Trophoblast cell (in vitro differentiated cells and primary cell): ENCODE measurements around the gene COPE. TPM values are rescaled to one million over a fixed set of nuclear protein-coding genes. Genes with fewer than 3 reads are reported as not detected.
A peak's percentile ranks its signal among the peaks of the same experiment; 100 is the strongest.

Experiments
- DNase-seq, 2 donors: peaks; one replicate each; pipeline ENCODE4 v3.0.0-alpha.2; 2016
- H2AFZ ChIP-seq: 2 replicates; pipeline ENCODE4 v1.6.1; 2013; ENCODE audit warnings: low read length, moderate library complexity, mild to moderate bottlenecking; ENCODE audit not compliant: insufficient read depth, poor library complexity
- H2AK5ac ChIP-seq: 2 replicates; pipeline ENCODE4 v1.6.1; 2013; ENCODE audit warnings: mild to moderate bottlenecking, low read length
- H2BK120ac ChIP-seq: 2 replicates; pipeline ENCODE4 v1.6.1; 2013; ENCODE audit warnings: low read length, mild to moderate bottlenecking, moderate library complexity; ENCODE audit not compliant: insufficient read depth, poor library complexity
- H2BK12ac ChIP-seq: 2 replicates; pipeline ENCODE4 v1.6.1; 2013; ENCODE audit warnings: mild to moderate bottlenecking, low read length, moderate library complexity
- H2BK5ac ChIP-seq: 2 replicates; pipeline ENCODE4 v1.6.1; 2013; ENCODE audit warnings: low read length, low read depth, moderate library complexity, mild to moderate bottlenecking; ENCODE audit not compliant: poor library complexity
- H3K14ac ChIP-seq: 2 replicates; pipeline ENCODE4 v1.6.1; 2013; ENCODE audit warnings: mild to moderate bottlenecking, low read length
- H3K18ac ChIP-seq: 2 replicates; pipeline ENCODE4 v1.6.1; 2013; ENCODE audit warnings: mild to moderate bottlenecking, low read length
- H3K23ac ChIP-seq: 2 replicates; pipeline ENCODE4 v1.6.1; 2013; ENCODE audit warnings: low read length
- H3K27ac ChIP-seq: 2 replicates; pipeline ENCODE4 v1.5.1; 2013; ENCODE audit warnings: low read depth, mild to moderate bottlenecking, inconsistent platforms, low read length, moderate library complexity
- H3K27me3 ChIP-seq: 2 replicates; pipeline ENCODE4 v1.6.1; 2013; ENCODE audit warnings: inconsistent platforms, mild to moderate bottlenecking, low read length, moderate library complexity; ENCODE audit not compliant: insufficient read depth
- H3K36me3 ChIP-seq, 2 experiments: 1 replicate in 1 of 2; 2 replicates in 1 of 2; pipeline ENCODE4 v1.6.1; 2013; ENCODE audit warnings: low read length in 2 of 2, mild to moderate bottlenecking in 2 of 2, moderate library complexity in 1 of 2; ENCODE audit not compliant: insufficient read depth in 2 of 2, control insufficient read depth in 1 of 2
- H3K4ac ChIP-seq: 2 replicates; pipeline ENCODE4 v1.6.1; 2013; ENCODE audit warnings: low read depth, mild to moderate bottlenecking, low read length, moderate library complexity
- H3K4me1 ChIP-seq, 2 experiments: 1 replicate in 1 of 2; 2 replicates in 1 of 2; pipeline ENCODE4 v1.6.1; 2013; ENCODE audit warnings: low read length in 2 of 2, mild to moderate bottlenecking in 2 of 2, moderate library complexity in 1 of 2; ENCODE audit not compliant: insufficient read depth in 2 of 2, control insufficient read depth in 1 of 2
- H3K4me2 ChIP-seq: 2 replicates; pipeline ENCODE4 v1.6.1; 2013; ENCODE audit warnings: inconsistent platforms, mild to moderate bottlenecking, low read length, moderate library complexity
- H3K4me3 ChIP-seq: 2 replicates; pipeline ENCODE4 v1.5.1; 2013; ENCODE audit warnings: mild to moderate bottlenecking, low read depth, low read length, inconsistent platforms
- H3K79me1 ChIP-seq: one replicate; pipeline ENCODE4 v1.6.1; 2013; ENCODE audit warnings: low read length
- H3K79me2 ChIP-seq: 2 replicates; pipeline ENCODE4 v1.6.1; 2013; ENCODE audit warnings: low read length, mild to moderate bottlenecking; ENCODE audit not compliant: control insufficient read depth, insufficient read depth, poor library complexity
- H3K9ac ChIP-seq: 2 replicates; pipeline ENCODE4 v1.6.1; 2013; ENCODE audit warnings: mild to moderate bottlenecking, low read length
- H3K9me3 ChIP-seq: 2 replicates; pipeline ENCODE4 v1.6.1; 2013; ENCODE audit warnings: low read depth, mild to moderate bottlenecking, control low read depth, inconsistent platforms, low read length; ENCODE audit not compliant: insufficient read depth
- H4K12ac ChIP-seq: 2 replicates; pipeline ENCODE4 v1.6.1; 2013; ENCODE audit warnings: low read depth, mild to moderate bottlenecking, low read length, moderate library complexity
- H4K8ac ChIP-seq: 2 replicates; pipeline ENCODE4 v1.6.1; 2013; ENCODE audit warnings: low read depth, mild to moderate bottlenecking, low read length, moderate library complexity
- H4K91ac ChIP-seq: one replicate; pipeline ENCODE4 v1.6.1; 2013; ENCODE audit warnings: low read depth, mild to moderate bottlenecking, low read length, moderate library complexity
- WGBS: extraction: QIAGEN DNeasy Blood & Tissue Kit; methylation state at CpG from one replicate; pipeline ENCODE4 v1.1.7; 2013; ENCODE audit warnings: missing lambda C conversion rate; ENCODE audit not compliant: insufficient read length, insufficient coverage; ENCODE audit errors: extremely low coverage; 5-methylcytosine and 5-hydroxymethylcytosine counted together
- polyA plus RNA-seq: library from polyadenylated mRNA; stranded (reverse); fragments of 200-250 nt; gene quantifications from 2 replicates; pipeline ENCODE4 v1.2.3, GENCODE V29; 2013

Gene COPE
- 314 and 349 TPM in 2 replicates for polyA plus RNA-seq

GRCh38 chr19:18919086-18919899 lies at the start of gene COPE, which contains the start of gene DDX49:
COPE (minus strand) TSS chr19:18919387; CDS start chr19:18919348, 39 bp downstream.
DDX49 (plus strand) TSS chr19:18919715; CDS start chr19:18919742, 27 bp downstream.
- H2BK12ac ChIP-seq: no peak within 1 kb of the TSS

GRCh38 chr19:18967358-18968146 lies 48.4 kb upstream of the COPE start:
- Histone ChIP-seq H3K4me3 (no peak overlapping the region), H4K91ac (no peak overlapping the region), H3K27me3 (no peaks in the 10 kb centered on the region), H3K23ac (no peak overlapping the region), H3K4me1 (no peaks in the 10 kb centered on the region), H3K27ac (no peak overlapping the region), H4K12ac (no peak overlapping the region), H3K14ac (no peak overlapping the region), H2AK5ac (no peak overlapping the region), H3K9ac (no peak overlapping the region), H3K79me1 (no peaks in the 10 kb centered on the region), H4K8ac (no peak overlapping the region), H2BK120ac (no peak overlapping the region), H2AFZ (no peak overlapping the region), H3K36me3 (no peaks in the 10 kb centered on the region), H3K4me2 (no peak overlapping the region), H2BK12ac (no peak overlapping the region), H3K79me2 (no peaks in the 10 kb centered on the region), H2BK5ac (no peak overlapping the region), H3K9me3 (no peaks in the 10 kb centered on the region), H3K18ac (no peak overlapping the region), H3K4ac (no peak overlapping the region)
- no CpG with 5 or more reads among the region's 11 CpGs for WGBS
- DNase-seq: peak; percentile 87 to 91

More at GRCh38 chr19:18919086-18919899, at the start of gene COPE, which contains the start of gene DDX49:
- Histone ChIP-seq H3K4me1 (peaks cover 6 to 9% of the 10 kb centered on the region in 2 experiments), H2AFZ (peak within 1 kb of the TSS; percentile 76), H3K9me3 (no peaks in the 10 kb centered on the region), H3K27me3 (no peaks in the 10 kb centered on the region), H4K12ac (peak within 1 kb of the TSS; percentile 88), H2BK5ac (peak within 1 kb of the TSS; percentile 57), H3K23ac (no peak within 1 kb of the TSS), H3K4me3 (peak within 1 kb of the TSS; percentile 99), H2AK5ac (peak within 1 kb of the TSS; percentile 46), H3K27ac (peak within 1 kb of the TSS; percentile 42), H3K36me3 (peaks cover 37 to 45% of the 10 kb centered on the region in 2 experiments), H3K79me2 (peaks cover 16% of the 10 kb centered on the region), H3K4ac (peak within 1 kb of the TSS; percentile 75), H4K8ac (peak within 1 kb of the TSS; percentile 86), H3K4me2 (peak within 1 kb of the TSS; percentile 95), H4K91ac (peak within 1 kb of the TSS; percentile 65), H3K79me1 (peaks cover 5% of the 10 kb centered on the region), H3K9ac (peak within 1 kb of the TSS; percentile 99), H3K14ac (peak within 1 kb of the TSS; percentile 93), H3K18ac (peak within 1 kb of the TSS; percentile 76), H2BK120ac (peak within 1 kb of the TSS; percentile 69)
- WGBS: no CpG with 5 or more reads among the region's 72 CpGs
- peak; percentile 99 to 100 for DNase-seq

- no peak overlapping the region for H2AK5ac ChIP-seq
- no peak overlapping the region for H4K12ac ChIP-seq
- no peak overlapping the region for H3K14ac ChIP-seq
- H2BK120ac ChIP-seq: no peak overlapping the region
- H3K27ac ChIP-seq: no peak overlapping the region
- no peak overlapping the region for H2BK5ac ChIP-seq
- H3K27me3 ChIP-seq: no peaks in the 10 kb centered on the region
- H3K23ac ChIP-seq: no peak overlapping the region
- no peaks in the 10 kb centered on the region for H3K79me2 ChIP-seq
- H3K4ac ChIP-seq: no peak overlapping the region
- no peaks in the 10 kb centered on the region for H3K36me3 ChIP-seq
- H4K91ac ChIP-seq: no peak overlapping the region
- no peaks in the 10 kb centered on the region for H3K79me1 ChIP-seq
- H3K4me2 ChIP-seq: no peak overlapping the region
- H2AFZ ChIP-seq: no peak overlapping the region
- no peak overlapping the region for H4K8ac ChIP-seq
- no peaks in the 10 kb centered on the region for H3K9me3 ChIP-seq
- no CpG with 5 or more reads among the region's 4 CpGs for WGBS
- H2BK12ac ChIP-seq: no peak overlapping the region
- no peak overlapping the region for H3K9ac ChIP-seq
- no peaks in the 10 kb centered on the region for H3K4me1 ChIP-seq
- H3K4me3 ChIP-seq: no peak overlapping the region
- DNase-seq: no peak
- no peak overlapping the region for H3K18ac ChIP-seq
These were observed 47.1 kb upstream of the COPE start for GRCh38 chr19:18966307-18966706.

GRCh38 chr19:18964121-18964520 lies 44.9 kb upstream of the COPE start:
- H3K4me1 ChIP-seq: no peaks in the 10 kb centered on the region
- H2AFZ ChIP-seq: no peak overlapping the region
- H2BK120ac ChIP-seq: no peak overlapping the region
- H3K27me3 ChIP-seq: no peaks in the 10 kb centered on the region
- no peak overlapping the region for H3K4me3 ChIP-seq
- H3K18ac ChIP-seq: no peak overlapping the region
- no peak overlapping the region for H3K4ac ChIP-seq
- H3K79me2 ChIP-seq: no peaks in the 10 kb centered on the region
- H2BK12ac ChIP-seq: no peak overlapping the region
- H3K9ac ChIP-seq: no peak overlapping the region
- H4K91ac ChIP-seq: no peak overlapping the region
- H4K8ac ChIP-seq: no peak overlapping the region
- no peak overlapping the region for H4K12ac ChIP-seq
- no CpG with 5 or more reads among the region's 9 CpGs for WGBS
- H2BK5ac ChIP-seq: no peak overlapping the region
- H3K36me3 ChIP-seq: no peaks in the 10 kb centered on the region
- H3K27ac ChIP-seq: no peak overlapping the region
- no peak overlapping the region for H3K14ac ChIP-seq
- no peak overlapping the region for H3K4me2 ChIP-seq
- no peak overlapping the region for H2AK5ac ChIP-seq
- no peaks in the 10 kb centered on the region for H3K9me3 ChIP-seq
- H3K23ac ChIP-seq: no peak overlapping the region
- DNase-seq: no peak
- no peaks in the 10 kb centered on the region for H3K79me1 ChIP-seq
